ENCODE data around the gene CTNNA2.

The CTNNA2 gene

GRCh38 chr2:79529636-79530035 lies 16.8 kb downstream of the CTNNA2 start:
- H3K27ac ChIP-seq (replicated peaks; ENCODE audit: low read length) = no peak overlapping the region
- WGBS, 2 donors (ENCODE audit: extremely low coverage in 2 of 2, insufficient read length in 2 of 2, insufficient replicate concordance in 1 of 2) = no CpG with 5 or more reads among the region's 3 CpGs
- H3K4ac ChIP-seq (ENCODE audit: low read length) = no peak overlapping the region

GRCh38 chr2:79530443-79530842 lies 17.6 kb downstream of the CTNNA2 start:
- Histone ChIP-seq H3K18ac (ENCODE audit: low read length) (no peak overlapping the region), H3K23ac (ENCODE audit: low read depth, low read length, poor library complexity) (no peak overlapping the region), H3K14ac (ENCODE audit: low read length) (no peak overlapping the region), H3K36me3 (replicated peaks in 1 of 2; ENCODE audit: control insufficient read depth in 2 of 2, insufficient read depth in 2 of 2, low read length in 2 of 2) (no peaks in the 10 kb centered on the region), H2AK5ac (ENCODE audit: low read depth, low read length) (no peak overlapping the region), H3K4ac (ENCODE audit: low read length) (no peak overlapping the region), H4K8ac (ENCODE audit: low read depth, low read length) (no peak overlapping the region), H3K79me1 (ENCODE audit: low read depth, low read length) (no peaks in the 10 kb centered on the region), H2BK12ac (ENCODE audit: low read length) (no peak overlapping the region), H4K91ac (ENCODE audit: low read depth, low read length, poor library complexity) (no peak overlapping the region), H3K4me3 (ENCODE audit: low read length in 2 of 2) (no peak overlapping the region), H3K27me3 (ENCODE audit: control insufficient read depth in 3 of 3, insufficient read depth in 3 of 3, low read depth in 1 of 3, low read length in 3 of 3) (no peaks in the 10 kb centered on the region), H2BK15ac (ENCODE audit: low read length) (no peak overlapping the region), H2AFZ (ENCODE audit: low read length) (no peak overlapping the region), H3K9me3 (replicated peaks in 1 of 2; ENCODE audit: control insufficient read depth in 2 of 2, insufficient read depth in 1 of 2, low read depth in 1 of 2, low read length in 2 of 2) (no peaks in the 10 kb centered on the region), H2BK5ac (ENCODE audit: low read length) (no peak overlapping the region), H2BK120ac (ENCODE audit: low read depth, low read length) (no peak overlapping the region), H3K4me2 (ENCODE audit: insufficient read depth, low read length, poor library complexity, severe bottlenecking) (no peak overlapping the region), H3K27ac (replicated peaks; ENCODE audit: low read length) (no peak overlapping the region), H3K9ac (ENCODE audit: low read depth, low read length, poor library complexity) (no peak overlapping the region), H3K4me1 (ENCODE audit: control insufficient read depth in 2 of 2, insufficient read depth in 1 of 2, low read depth in 1 of 2, low read length in 2 of 2) (no peaks in the 10 kb centered on the region)
- WGBS, 2 donors (ENCODE audit: extremely low coverage in 2 of 2, insufficient read length in 2 of 2, insufficient replicate concordance in 1 of 2) = no CpG with 5 or more reads among the region's 1 CpG
- no peak for DNase-seq (ENCODE audit: low spot score)

More at GRCh38 chr2:79529636-79530035, 16.8 kb downstream of the CTNNA2 start:
- no peak overlapping the region for H3K4me3 ChIP-seq (ENCODE audit: low read length in 2 of 2)
- H3K18ac ChIP-seq (ENCODE audit: low read length) = no peak overlapping the region
- H3K27me3 ChIP-seq (ENCODE audit: control insufficient read depth in 3 of 3, insufficient read depth in 3 of 3, low read depth in 1 of 3, low read length in 3 of 3) = no peaks in the 10 kb centered on the region
- no peak overlapping the region for H2BK15ac ChIP-seq (ENCODE audit: low read length)
- no peaks in the 10 kb centered on the region for H3K36me3 ChIP-seq (replicated peaks in 1 of 2; ENCODE audit: control insufficient read depth in 2 of 2, insufficient read depth in 2 of 2, low read length in 2 of 2)
- no peak overlapping the region for H2BK5ac ChIP-seq (ENCODE audit: low read length)
- no peaks in the 10 kb centered on the region for H3K9me3 ChIP-seq (replicated peaks in 1 of 2; ENCODE audit: control insufficient read depth in 2 of 2, insufficient read depth in 1 of 2, low read depth in 1 of 2, low read length in 2 of 2)
- no peak overlapping the region for H4K91ac ChIP-seq (ENCODE audit: low read depth, low read length, poor library complexity)
- no peak overlapping the region for H3K23ac ChIP-seq (ENCODE audit: low read depth, low read length, poor library complexity)
- H2BK12ac ChIP-seq (ENCODE audit: low read length) = no peak overlapping the region
- no peak overlapping the region for H2AFZ ChIP-seq (ENCODE audit: low read length)
- H3K4me1 ChIP-seq (ENCODE audit: control insufficient read depth in 2 of 2, insufficient read depth in 1 of 2, low read depth in 1 of 2, low read length in 2 of 2) = no peaks in the 10 kb centered on the region
- H3K4me2 ChIP-seq (ENCODE audit: insufficient read depth, low read length, poor library complexity, severe bottlenecking) = no peak overlapping the region
- H3K14ac ChIP-seq (ENCODE audit: low read length) = no peak overlapping the region
- H2BK120ac ChIP-seq (ENCODE audit: low read depth, low read length) = no peak overlapping the region
- DNase-seq (ENCODE audit: low spot score) = no peak
- H2AK5ac ChIP-seq (ENCODE audit: low read depth, low read length) = no peak overlapping the region
- no peaks in the 10 kb centered on the region for H3K79me1 ChIP-seq (ENCODE audit: low read depth, low read length)
- H4K8ac ChIP-seq (ENCODE audit: low read depth, low read length) = no peak overlapping the region
- no peak overlapping the region for H3K9ac ChIP-seq (ENCODE audit: low read depth, low read length, poor library complexity)

- Histone ChIP-seq H3K4me2 (ENCODE audit: insufficient read depth, low read length, poor library complexity, severe bottlenecking) (no peak overlapping the region), H2AFZ (ENCODE audit: low read length) (no peak overlapping the region), H3K9ac (ENCODE audit: low read depth, low read length, poor library complexity) (no peak overlapping the region), H3K14ac (ENCODE audit: low read length) (no peak overlapping the region), H3K4me1 (ENCODE audit: control insufficient read depth in 2 of 2, insufficient read depth in 1 of 2, low read depth in 1 of 2, low read length in 2 of 2) (no peaks in the 10 kb centered on the region), H4K8ac (ENCODE audit: low read depth, low read length) (no peak overlapping the region), H2BK15ac (ENCODE audit: low read length) (no peak overlapping the region), H3K4me3 (ENCODE audit: low read length in 2 of 2) (no peak overlapping the region), H3K27ac (replicated peaks; ENCODE audit: low read length) (no peak overlapping the region), H3K79me1 (ENCODE audit: low read depth, low read length) (no peaks in the 10 kb centered on the region), H3K4ac (ENCODE audit: low read length) (no peak overlapping the region), H3K27me3 (ENCODE audit: control insufficient read depth in 3 of 3, insufficient read depth in 3 of 3, low read depth in 1 of 3, low read length in 3 of 3) (no peaks in the 10 kb centered on the region), H3K9me3 (replicated peaks in 1 of 2; ENCODE audit: control insufficient read depth in 2 of 2, insufficient read depth in 1 of 2, low read depth in 1 of 2, low read length in 2 of 2) (peaks cover 10 to 16% of the 10 kb centered on the region in 2 donors), H2BK12ac (ENCODE audit: low read length) (no peak overlapping the region), H3K23ac (ENCODE audit: low read depth, low read length, poor library complexity) (no peak overlapping the region), H2BK120ac (ENCODE audit: low read depth, low read length) (no peak overlapping the region), H3K18ac (ENCODE audit: low read length) (no peak overlapping the region), H3K36me3 (replicated peaks in 1 of 2; ENCODE audit: control insufficient read depth in 2 of 2, insufficient read depth in 2 of 2, low read length in 2 of 2) (peaks cover 0 to 3% of the 10 kb centered on the region in 2 donors), H2BK5ac (ENCODE audit: low read length) (no peak overlapping the region), H2AK5ac (ENCODE audit: low read depth, low read length) (no peak overlapping the region), H4K91ac (ENCODE audit: low read depth, low read length, poor library complexity) (no peak overlapping the region)
- no peak for DNase-seq (ENCODE audit: low spot score)
- WGBS, 2 donors (ENCODE audit: extremely low coverage in 2 of 2, insufficient read length in 2 of 2, insufficient replicate concordance in 1 of 2) = no CpG with 5 or more reads among the region's 2 CpGs
Observed at GRCh38 chr2:79547568-79547967, 34.7 kb downstream of the CTNNA2 start.

GRCh38 chr2:79552653-79553052 lies 39.8 kb downstream of the CTNNA2 start:
- Histone ChIP-seq H3K4me2 (ENCODE audit: insufficient read depth, low read length, poor library complexity, severe bottlenecking) (no peak overlapping the region), H3K23ac (ENCODE audit: low read depth, low read length, poor library complexity) (no peak overlapping the region), H2BK120ac (ENCODE audit: low read depth, low read length) (no peak overlapping the region), H3K14ac (ENCODE audit: low read length) (no peak overlapping the region), H3K9ac (ENCODE audit: low read depth, low read length, poor library complexity) (no peak overlapping the region), H2BK5ac (ENCODE audit: low read length) (no peak overlapping the region), H3K4me1 (ENCODE audit: control insufficient read depth in 2 of 2, insufficient read depth in 1 of 2, low read depth in 1 of 2, low read length in 2 of 2) (no peaks in the 10 kb centered on the region), H4K91ac (ENCODE audit: low read depth, low read length, poor library complexity) (no peak overlapping the region), H3K79me1 (ENCODE audit: low read depth, low read length) (no peaks in the 10 kb centered on the region), H2AFZ (ENCODE audit: low read length) (no peak overlapping the region), H2BK12ac (ENCODE audit: low read length) (no peak overlapping the region), H2AK5ac (ENCODE audit: low read depth, low read length) (no peak overlapping the region), H3K18ac (ENCODE audit: low read length) (no peak overlapping the region), H3K4me3 (ENCODE audit: low read length in 2 of 2) (no peak overlapping the region), H2BK15ac (ENCODE audit: low read length) (no peak overlapping the region), H3K27me3 (ENCODE audit: control insufficient read depth in 3 of 3, insufficient read depth in 3 of 3, low read depth in 1 of 3, low read length in 3 of 3) (no peaks in the 10 kb centered on the region), H3K36me3 (replicated peaks in 1 of 2; ENCODE audit: control insufficient read depth in 2 of 2, insufficient read depth in 2 of 2, low read length in 2 of 2) (peaks cover 0 to 3% of the 10 kb centered on the region in 2 donors), H3K9me3 (replicated peaks in 1 of 2; ENCODE audit: control insufficient read depth in 2 of 2, insufficient read depth in 1 of 2, low read depth in 1 of 2, low read length in 2 of 2) (peaks cover 12% of the 10 kb centered on the region in 2 donors), H3K27ac (replicated peaks; ENCODE audit: low read length) (no peak overlapping the region), H3K4ac (ENCODE audit: low read length) (no peak overlapping the region), H4K8ac (ENCODE audit: low read depth, low read length) (no peak overlapping the region)
- no peak for DNase-seq (ENCODE audit: low spot score)
- WGBS, 2 donors (ENCODE audit: extremely low coverage in 2 of 2, insufficient read length in 2 of 2, insufficient replicate concordance in 1 of 2) = no CpG with 5 or more reads among the region's 1 CpG
